ENCODE data around the gene CHST15.

CHST15 gene

DNA sequence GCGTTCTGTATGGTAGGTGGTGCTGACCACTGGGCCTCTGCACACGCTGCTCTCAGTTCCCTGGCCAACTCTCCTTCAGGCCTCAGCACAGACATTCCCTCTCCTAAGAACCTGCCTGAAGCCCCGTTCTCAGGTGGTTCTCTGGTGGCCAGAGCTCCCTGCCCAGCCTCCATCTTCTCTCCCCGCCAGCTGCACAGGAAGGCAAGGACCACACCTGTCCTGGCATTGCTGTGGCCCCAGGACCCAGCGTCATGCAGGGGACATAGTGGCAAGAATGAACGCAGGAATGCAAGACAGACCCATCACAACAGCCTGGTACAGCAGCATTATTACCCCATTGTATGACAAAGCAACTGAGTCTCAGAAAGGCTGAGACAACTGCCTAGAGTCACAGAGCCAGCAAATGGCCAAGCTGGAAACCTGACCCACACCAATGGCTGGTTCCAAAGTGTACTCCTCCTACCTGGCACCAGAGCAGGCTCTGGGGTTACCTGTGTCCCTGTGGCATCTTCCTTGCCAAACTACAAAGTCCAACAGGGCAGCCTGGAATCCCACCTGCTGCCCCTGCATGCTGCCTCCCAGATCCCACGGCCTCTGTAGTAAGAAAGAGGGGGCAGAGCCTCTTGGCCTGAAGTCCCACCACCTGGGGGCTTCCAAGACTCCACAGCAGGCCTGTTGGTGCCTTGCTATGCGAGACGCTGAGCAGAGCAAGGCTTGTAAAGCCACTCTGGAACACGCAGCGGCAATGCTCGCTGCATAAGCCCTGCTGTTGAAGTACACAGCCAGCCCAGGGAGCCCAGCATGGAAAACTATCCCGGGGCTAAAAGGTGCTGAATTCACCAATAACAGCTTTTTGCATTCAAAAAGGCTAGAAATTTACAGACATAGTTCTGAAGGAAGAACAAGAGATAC, 73.3 kb downstream of the CHST15 start:
- intact Hi-C loops (cut with micrococcal nuclease) = no loop called here
- H3K4me3 Mint-ChIP-seq = no peak overlapping the region
- peaks cover 29% of the 10 kb centered on the region for H3K36me3 Mint-ChIP-seq (ENCODE audit: low read depth)
- no peak overlapping the region for H3K27ac Mint-ChIP-seq
- H3K4me1 Mint-ChIP-seq (ENCODE audit: low read depth) = peaks cover 12% of the 10 kb centered on the region
- H3K27me3 Mint-ChIP-seq = peaks cover 42% of the 10 kb centered on the region
- no peaks in the 10 kb centered on the region for H3K9me3 Mint-ChIP-seq

DNA sequence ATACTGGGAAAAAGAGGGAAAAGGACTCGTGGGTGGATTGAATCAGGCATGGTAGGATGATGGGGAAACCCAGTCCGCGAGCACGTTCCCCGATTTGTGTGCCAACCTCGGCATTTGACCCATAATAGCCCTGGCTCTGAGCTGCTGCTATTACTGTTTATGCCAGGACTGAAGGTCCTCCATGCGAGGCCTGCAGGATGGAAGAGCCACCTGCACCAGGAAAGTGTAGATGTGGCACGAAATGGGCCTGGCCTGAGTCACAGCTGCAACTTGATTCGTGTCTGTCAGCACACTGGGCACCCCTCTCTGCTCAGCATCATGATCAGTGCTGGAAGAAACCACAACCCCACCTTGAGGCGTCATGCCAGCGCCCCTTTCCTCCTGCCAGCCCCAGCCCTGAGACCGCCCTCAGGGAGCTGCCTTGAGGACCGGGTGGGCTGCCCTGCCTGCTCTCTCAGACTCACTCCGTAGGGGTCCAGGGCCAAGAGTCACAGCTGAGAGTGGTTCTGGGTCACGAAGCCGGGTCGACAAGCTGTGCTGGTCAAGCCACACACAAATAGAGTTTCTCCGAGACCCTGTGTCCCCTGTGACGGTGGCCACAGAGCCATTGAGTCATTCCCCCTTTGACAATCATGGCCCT, 74.4 kb downstream of the CHST15 start:
- Mint-ChIP-seq H3K27ac (no peak overlapping the region), H3K9me3 (peaks cover 2% of the 10 kb centered on the region), H3K4me3 (no peak overlapping the region), H3K4me1 (ENCODE audit: low read depth) (peaks cover 23% of the 10 kb centered on the region), H3K36me3 (ENCODE audit: low read depth) (peaks cover 30% of the 10 kb centered on the region), H3K27me3 (peaks cover 35% of the 10 kb centered on the region)
- intact Hi-C loops (cut with micrococcal nuclease) = no loop called here

- intact Hi-C loops (cut with micrococcal nuclease) = no loop called here
- Mint-ChIP-seq H3K4me3 (no peak overlapping the region), H3K4me1 (ENCODE audit: low read depth) (peaks cover 29% of the 10 kb centered on the region), H3K27ac (no peak overlapping the region), H3K36me3 (ENCODE audit: low read depth) (peaks cover 43% of the 10 kb centered on the region), H3K27me3 (peaks cover 33% of the 10 kb centered on the region), H3K9me3 (peaks cover 14% of the 10 kb centered on the region)
Observed at GRCh38 chr10:124017729-124018128, 75.7 kb downstream of the CHST15 start.

- Mint-ChIP-seq H3K4me3 (no peak overlapping the region), H3K4me1 (ENCODE audit: low read depth) (peaks cover 29% of the 10 kb centered on the region), H3K36me3 (ENCODE audit: low read depth) (peaks cover 48% of the 10 kb centered on the region), H3K9me3 (peaks cover 14% of the 10 kb centered on the region), H3K27me3 (peaks cover 35% of the 10 kb centered on the region), H3K27ac (no peak overlapping the region)
- intact Hi-C loops (cut with micrococcal nuclease) = no loop called here
Observed at GRCh38 chr10:124016804-124017375, 76.5 kb downstream of the CHST15 start.

DNA sequence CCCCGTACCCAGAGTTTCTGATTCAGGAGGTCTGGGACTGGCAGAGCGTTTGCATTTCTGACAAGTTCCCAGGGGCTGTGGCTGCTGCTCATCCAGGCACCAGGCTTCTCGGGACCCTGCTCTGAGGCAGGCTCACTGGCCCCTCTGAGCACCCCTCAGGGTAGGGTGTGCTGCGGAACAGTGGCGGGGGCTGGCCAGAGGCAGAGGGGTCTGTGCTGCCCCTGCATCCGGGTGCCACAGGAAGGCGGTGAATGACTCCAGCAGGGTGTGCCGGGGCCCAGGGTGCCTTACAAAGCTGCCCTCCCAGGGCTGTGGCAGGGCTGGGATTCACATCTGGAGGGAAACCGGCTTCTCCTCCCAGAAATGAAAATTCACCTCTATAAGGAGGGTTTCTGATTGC, 77.4 kb downstream of the CHST15 start:
- intact Hi-C loops (cut with micrococcal nuclease) = no loop called here
- H3K4me1 Mint-ChIP-seq (ENCODE audit: low read depth) = peaks cover 23% of the 10 kb centered on the region
- H3K27me3 Mint-ChIP-seq = peaks cover 33% of the 10 kb centered on the region
- H3K9me3 Mint-ChIP-seq = peaks cover 14% of the 10 kb centered on the region
- peaks cover 50% of the 10 kb centered on the region for H3K36me3 Mint-ChIP-seq (ENCODE audit: low read depth)
- no peak overlapping the region for H3K4me3 Mint-ChIP-seq
- H3K27ac Mint-ChIP-seq = no peak overlapping the region

- H3K4me3 Mint-ChIP-seq = no peak overlapping the region
Observed at GRCh38 chr10:124014416-124015154, 78.8 kb downstream of the CHST15 start.

DNA sequence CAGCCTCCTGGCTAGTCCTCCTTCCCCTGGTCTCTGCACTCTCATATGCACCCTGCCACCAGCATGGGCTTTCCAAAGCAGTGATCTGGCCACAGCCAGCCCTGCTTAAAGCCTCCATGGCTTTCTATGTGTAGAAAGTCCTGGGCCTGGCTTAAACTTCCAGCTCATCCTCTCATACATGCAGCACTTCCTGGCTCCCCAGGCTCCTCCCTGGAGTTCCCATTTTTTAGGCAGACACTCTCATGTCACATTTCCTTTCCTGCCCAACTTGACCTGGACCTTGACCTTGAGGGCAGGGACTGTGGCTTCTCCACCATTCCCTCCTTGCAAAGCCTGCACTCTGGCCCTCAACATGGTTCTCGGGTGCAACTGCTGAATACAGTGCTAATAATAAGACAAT, 79.5 kb downstream of the CHST15 start:
- H3K9me3 Mint-ChIP-seq = peaks cover 14% of the 10 kb centered on the region
- H3K36me3 Mint-ChIP-seq (ENCODE audit: low read depth) = peaks cover 52% of the 10 kb centered on the region
- H3K4me3 Mint-ChIP-seq = peak overlapping the region; percentile 10
- H3K27me3 Mint-ChIP-seq = peaks cover 25% of the 10 kb centered on the region
- intact Hi-C loops (cut with micrococcal nuclease) = no loop called here
- H3K27ac Mint-ChIP-seq = peak overlapping the region; percentile 32
- H3K4me1 Mint-ChIP-seq (ENCODE audit: low read depth) = peaks cover 34% of the 10 kb centered on the region

More at GRCh38 chr10:124014416-124015154, 78.8 kb downstream of the CHST15 start:
- Mint-ChIP-seq H3K27ac (no peak overlapping the region), H3K4me1 (ENCODE audit: low read depth) (peaks cover 27% of the 10 kb centered on the region), H3K36me3 (ENCODE audit: low read depth) (peaks cover 52% of the 10 kb centered on the region), H3K27me3 (peaks cover 24% of the 10 kb centered on the region), H3K9me3 (peaks cover 14% of the 10 kb centered on the region)
- intact Hi-C loops (cut with micrococcal nuclease) = no loop called here

DNA sequence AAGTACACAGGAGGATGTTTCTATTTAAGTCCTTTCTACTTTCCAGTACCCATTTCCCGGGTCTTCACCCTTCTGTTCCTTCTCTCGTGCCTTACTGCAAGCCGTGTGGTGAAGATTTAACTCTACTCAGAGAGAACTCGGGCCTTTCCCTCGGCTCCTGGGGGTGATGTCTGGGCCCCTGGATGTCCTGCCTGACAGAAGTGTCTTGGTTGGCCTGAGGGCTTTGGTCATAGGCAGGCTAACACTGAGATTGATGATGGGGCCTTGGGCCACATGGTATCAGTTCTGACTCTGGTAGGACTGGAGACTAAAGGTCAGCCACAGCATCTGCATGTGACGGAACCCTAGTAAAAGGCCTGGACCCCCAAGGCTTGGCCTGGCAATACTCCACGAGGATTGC, 80.4 kb downstream of the CHST15 start:
- Mint-ChIP-seq H3K4me1 (ENCODE audit: low read depth) (peaks cover 34% of the 10 kb centered on the region), H3K27ac (no peak overlapping the region), H3K4me3 (no peak overlapping the region), H3K27me3 (peaks cover 27% of the 10 kb centered on the region), H3K9me3 (peaks cover 14% of the 10 kb centered on the region), H3K36me3 (ENCODE audit: low read depth) (peaks cover 57% of the 10 kb centered on the region)
- intact Hi-C loops (cut with micrococcal nuclease) = no loop called here

DNA sequence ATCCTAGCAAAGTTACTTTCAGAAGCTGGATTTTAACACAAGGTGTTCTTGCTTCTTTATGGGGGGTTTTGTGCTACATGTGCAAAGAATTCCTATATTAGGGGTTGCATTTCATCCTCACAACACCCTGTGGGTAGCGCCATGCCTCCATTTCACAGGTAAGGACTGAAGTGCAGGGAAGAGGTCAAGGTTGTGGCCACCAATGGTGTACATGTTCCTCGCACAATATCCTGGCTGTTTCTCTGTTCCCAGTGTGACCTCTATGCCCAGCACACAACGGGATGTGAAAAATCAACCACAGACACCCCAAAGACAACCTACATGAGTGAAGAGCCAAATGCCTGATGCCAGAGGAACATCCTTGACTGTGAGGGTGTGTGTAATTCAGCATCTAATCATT, 80.8 kb downstream of the CHST15 start:
- no peak overlapping the region for H3K4me3 Mint-ChIP-seq
- H3K27ac Mint-ChIP-seq = no peak overlapping the region
- H3K36me3 Mint-ChIP-seq (ENCODE audit: low read depth) = peaks cover 61% of the 10 kb centered on the region
- intact Hi-C loops (cut with micrococcal nuclease) = no loop called here
- peaks cover 34% of the 10 kb centered on the region for H3K4me1 Mint-ChIP-seq (ENCODE audit: low read depth)
- H3K27me3 Mint-ChIP-seq = peaks cover 27% of the 10 kb centered on the region
- peaks cover 14% of the 10 kb centered on the region for H3K9me3 Mint-ChIP-seq

GRCh38 chr10:124012066-124012465, 81.3 kb downstream of the CHST15 start:
- Mint-ChIP-seq H3K4me1 (ENCODE audit: low read depth) (peaks cover 31% of the 10 kb centered on the region), H3K4me3 (no peak overlapping the region), H3K36me3 (ENCODE audit: low read depth) (peaks cover 66% of the 10 kb centered on the region), H3K27me3 (peaks cover 23% of the 10 kb centered on the region), H3K27ac (no peak overlapping the region), H3K9me3 (peaks cover 14% of the 10 kb centered on the region)
- intact Hi-C loops (cut with micrococcal nuclease) = no loop called here

DNA sequence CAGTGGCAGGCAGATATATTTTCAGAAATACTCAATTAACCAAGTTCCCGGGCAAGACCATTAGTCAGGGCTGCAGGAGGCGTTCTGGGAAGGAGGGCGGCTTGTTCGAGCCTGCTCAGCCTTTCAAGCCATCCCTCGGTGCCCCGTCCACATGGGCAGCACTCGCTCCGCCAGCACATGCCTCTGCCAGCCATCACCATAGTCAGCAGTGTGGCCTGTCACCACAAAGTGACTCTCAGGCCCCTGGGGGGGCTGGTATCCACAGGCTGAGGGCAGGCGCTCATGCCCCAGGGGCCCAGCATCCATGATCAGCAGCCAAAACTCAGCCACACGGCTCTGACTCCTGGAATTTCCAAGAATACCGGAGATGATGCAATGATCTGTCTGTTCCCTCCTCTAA, 81.9 kb downstream of the CHST15 start:
- H3K27me3 Mint-ChIP-seq = peaks cover 20% of the 10 kb centered on the region
- intact Hi-C loops (cut with micrococcal nuclease) = no loop called here
- peaks cover 28% of the 10 kb centered on the region for H3K4me1 Mint-ChIP-seq (ENCODE audit: low read depth)
- H3K36me3 Mint-ChIP-seq (ENCODE audit: low read depth) = peaks cover 72% of the 10 kb centered on the region
- peaks cover 14% of the 10 kb centered on the region for H3K9me3 Mint-ChIP-seq
- H3K4me3 Mint-ChIP-seq = no peak overlapping the region
- no peak overlapping the region for H3K27ac Mint-ChIP-seq

DNA sequence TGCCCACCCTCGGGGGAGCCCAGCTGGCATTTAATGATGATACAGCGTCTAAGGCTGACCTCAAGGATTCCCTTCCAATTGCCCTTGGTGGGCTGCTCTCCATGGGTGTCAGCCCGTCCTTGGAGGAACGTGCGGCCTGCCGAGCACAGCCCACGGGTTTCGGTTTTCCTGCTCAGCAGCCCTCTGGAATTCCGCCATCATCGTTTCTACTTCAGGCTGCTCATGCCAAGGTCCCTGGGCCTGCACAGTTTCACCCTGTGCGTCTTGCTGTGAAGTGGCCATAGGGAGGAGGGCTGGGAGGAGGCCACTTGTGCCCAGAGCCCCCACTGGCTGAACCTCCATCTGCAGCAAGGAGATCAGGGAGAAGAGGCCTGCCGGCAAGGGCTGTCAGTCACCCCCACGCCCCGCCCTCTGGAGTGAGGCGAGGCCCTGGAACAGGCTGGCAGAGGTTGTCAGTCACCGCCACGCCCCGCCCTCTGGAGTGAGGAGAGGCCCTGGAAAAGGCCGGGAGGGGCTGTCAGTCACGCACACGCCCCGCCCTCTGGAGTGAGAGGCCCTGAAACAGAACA, 82.8 kb downstream of the CHST15 start:
- Mint-ChIP-seq H3K27ac (no peak overlapping the region), H3K9me3 (peaks cover 14% of the 10 kb centered on the region), H3K4me3 (no peak overlapping the region), H3K27me3 (peaks cover 24% of the 10 kb centered on the region), H3K36me3 (ENCODE audit: low read depth) (peaks cover 80% of the 10 kb centered on the region), H3K4me1 (ENCODE audit: low read depth) (peaks cover 28% of the 10 kb centered on the region)
- intact Hi-C loops (cut with micrococcal nuclease) = no loop called here

DNA sequence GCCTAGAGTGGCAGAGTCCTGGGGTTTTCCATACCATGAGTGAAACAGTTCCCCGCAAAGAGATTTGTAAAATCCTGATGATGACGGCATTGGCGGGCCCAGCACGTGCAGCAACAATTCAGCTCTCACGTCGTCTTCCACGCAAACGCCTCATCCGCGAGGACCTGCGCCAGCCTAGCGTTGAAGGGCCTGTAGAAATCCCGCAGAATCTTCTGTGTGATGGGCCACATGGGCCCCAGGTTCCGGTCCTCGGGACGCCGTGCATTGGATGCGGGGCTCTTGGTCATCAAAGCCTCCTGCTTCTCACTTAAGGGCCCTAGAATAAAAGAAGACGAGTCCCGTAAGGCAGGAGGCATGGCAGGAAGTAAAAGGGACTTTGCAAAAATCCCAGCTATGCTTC, 83.4 kb downstream of the CHST15 start:
- Mint-ChIP-seq H3K36me3 (ENCODE audit: low read depth) (peaks cover 81% of the 10 kb centered on the region), H3K27ac (no peak overlapping the region), H3K27me3 (peaks cover 22% of the 10 kb centered on the region), H3K9me3 (peaks cover 14% of the 10 kb centered on the region), H3K4me1 (ENCODE audit: low read depth) (peaks cover 27% of the 10 kb centered on the region), H3K4me3 (no peak overlapping the region)
- intact Hi-C loops (cut with micrococcal nuclease) = no loop called here

All from dendritic cell treated with granulocyte-macrophage colony-stimulating factor and Interleukin-4, amounts not matched to agents 40 ng/mL and 50 ng/mL, for 4 days (primary cell).